ENCODE results near the gene SMARCE1. TPM values are rescaled to one million over a fixed set of nuclear protein-coding genes. Genes with fewer than 3 reads are reported as not detected.
A peak's percentile ranks its signal among the peaks of the same experiment; 100 is the strongest.

SMARCE1 gene
- total RNA-seq: 105 and 115 TPM in 2 replicates

- peak within 1 kb of the TSS; percentile 91 for H3K4me3 ChIP-seq (ENCODE audit: low read depth, low read length)
- H3K27me3 ChIP-seq (ENCODE audit: control insufficient read depth, insufficient read depth, low read length): no peaks in the 10 kb centered on the region
- DNase-seq (ENCODE audit: low read depth): peak; percentile 14
- no peak for TF ChIP-seq CTCF (IDR thresholded peaks at IDR 0.05; ENCODE audit: insufficient read depth, low read length, poor library complexity, severe bottlenecking)
- H3K36me3 ChIP-seq (ENCODE audit: control insufficient read depth, insufficient read depth, low read length): no peaks in the 10 kb centered on the region
These were observed at the start of gene SMARCE1 for GRCh38 chr17:40647624-40648383. SMARCE1 (minus strand) TSS chr17:40647818; CDS start chr17:40645802, 2,016 bp downstream.

- Histone ChIP-seq H3K27me3 (ENCODE audit: control insufficient read depth, insufficient read depth, low read length) (no peaks in the 10 kb centered on the region), H3K36me3 (ENCODE audit: control insufficient read depth, insufficient read depth, low read length) (no peaks in the 10 kb centered on the region), H3K4me3 (ENCODE audit: low read depth, low read length) (no peak overlapping the region)
- no peak for DNase-seq (ENCODE audit: low read depth)
- no peak for TF ChIP-seq CTCF (IDR thresholded peaks at IDR 0.05; ENCODE audit: insufficient read depth, low read length, poor library complexity, severe bottlenecking)
These were observed 49.7 kb upstream of the SMARCE1 start for GRCh38 chr17:40697297-40697696.

GRCh38 chr17:40696651-40697072, 49.0 kb upstream of the SMARCE1 start:
- no peak overlapping the region for H3K4me3 ChIP-seq (ENCODE audit: low read depth, low read length)
- no peaks in the 10 kb centered on the region for H3K36me3 ChIP-seq (ENCODE audit: control insufficient read depth, insufficient read depth, low read length)
- no peaks in the 10 kb centered on the region for H3K27me3 ChIP-seq (ENCODE audit: control insufficient read depth, insufficient read depth, low read length)
- no peak for DNase-seq (ENCODE audit: low read depth)
- no peak for TF ChIP-seq CTCF (IDR thresholded peaks at IDR 0.05; ENCODE audit: insufficient read depth, low read length, poor library complexity, severe bottlenecking)

- TF ChIP-seq CTCF (IDR thresholded peaks at IDR 0.05; ENCODE audit: insufficient read depth, low read length, poor library complexity, severe bottlenecking): no peak
- Histone ChIP-seq H3K27me3 (ENCODE audit: control insufficient read depth, insufficient read depth, low read length) (no peaks in the 10 kb centered on the region), H3K4me3 (ENCODE audit: low read depth, low read length) (no peak overlapping the region), H3K36me3 (ENCODE audit: control insufficient read depth, insufficient read depth, low read length) (no peaks in the 10 kb centered on the region)
- peak; percentile 28 for DNase-seq (ENCODE audit: low read depth)
These were observed 48.4 kb upstream of the SMARCE1 start for GRCh38 chr17:40695874-40696472.

GRCh38 chr17:40694584-40694983, 47.0 kb upstream of the SMARCE1 start:
- Histone ChIP-seq H3K36me3 (ENCODE audit: control insufficient read depth, insufficient read depth, low read length) (no peaks in the 10 kb centered on the region), H3K27me3 (ENCODE audit: control insufficient read depth, insufficient read depth, low read length) (no peaks in the 10 kb centered on the region), H3K4me3 (ENCODE audit: low read depth, low read length) (no peak overlapping the region)
- TF ChIP-seq CTCF (IDR thresholded peaks at IDR 0.05; ENCODE audit: insufficient read depth, low read length, poor library complexity, severe bottlenecking): no peak
- no peak for DNase-seq (ENCODE audit: low read depth)

Measured in kidney epithelial cell (primary cell).